ENCODE results near the gene EDC4.

EDC4 gene

DNA sequence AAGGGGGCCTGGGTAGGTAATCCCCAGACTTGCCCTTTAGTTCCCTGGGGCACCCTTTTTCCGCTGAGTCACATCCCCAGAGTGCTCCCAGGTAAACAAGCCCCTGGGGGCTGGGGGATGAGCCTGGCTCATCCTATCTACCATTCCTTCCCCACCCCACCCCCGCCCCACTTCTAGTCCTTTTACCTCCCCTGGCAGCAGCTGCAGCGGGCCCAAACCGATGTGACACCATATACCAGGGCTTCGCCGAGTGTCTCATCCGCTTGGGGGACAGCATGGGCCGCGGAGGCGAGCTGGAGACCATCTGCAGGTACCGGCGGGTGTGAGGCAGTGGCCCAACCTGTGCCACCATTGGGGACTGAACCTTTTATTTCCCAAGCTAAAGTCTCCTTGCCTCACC is 12.7 kb downstream of the EDC4 start:
- TF ChIP-seq OSR1 (CRISPR knock-in tag; IDR thresholded peaks at IDR 0.05) (no peak), ZNF8 (CRISPR knock-in tag; IDR thresholded peaks at IDR 0.05) (no peak), RARB (CRISPR knock-in tag; IDR thresholded peaks at IDR 0.05) (no peak), ZNF70 (CRISPR knock-in tag; IDR thresholded peaks at IDR 0.05) (no peak), SNAI2 (CRISPR knock-in tag; IDR thresholded peaks at IDR 0.05) (no peak), TCF4 (CRISPR knock-in tag; IDR thresholded peaks at IDR 0.05; ENCODE audit: borderline replicate concordance) (no peak)
- TF ChIP-seq, protein P1, sequence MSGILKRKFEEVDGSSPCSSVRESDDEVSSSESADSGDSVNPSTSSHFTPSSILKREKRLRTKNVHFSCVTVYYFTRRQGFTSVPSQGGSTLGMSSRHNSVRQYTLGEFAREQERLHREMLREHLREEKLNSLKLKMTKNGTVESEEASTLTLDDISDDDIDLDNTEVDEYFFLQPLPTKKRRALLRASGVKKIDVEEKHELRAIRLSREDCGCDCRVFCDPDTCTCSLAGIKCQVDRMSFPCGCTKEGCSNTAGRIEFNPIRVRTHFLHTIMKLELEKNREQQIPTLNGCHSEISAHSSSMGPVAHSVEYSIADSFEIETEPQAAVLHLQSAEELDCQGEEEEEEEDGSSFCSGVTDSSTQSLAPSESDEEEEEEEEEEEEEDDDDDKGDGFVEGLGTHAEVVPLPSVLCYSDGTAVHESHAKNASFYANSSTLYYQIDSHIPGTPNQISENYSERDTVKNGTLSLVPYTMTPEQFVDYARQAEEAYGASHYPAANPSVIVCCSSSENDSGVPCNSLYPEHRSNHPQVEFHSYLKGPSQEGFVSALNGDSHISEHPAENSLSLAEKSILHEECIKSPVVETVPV (CRISPR knock-in tag; IDR thresholded peaks at IDR 0.05): no peak
- TF ChIP-seq, protein P2, sequence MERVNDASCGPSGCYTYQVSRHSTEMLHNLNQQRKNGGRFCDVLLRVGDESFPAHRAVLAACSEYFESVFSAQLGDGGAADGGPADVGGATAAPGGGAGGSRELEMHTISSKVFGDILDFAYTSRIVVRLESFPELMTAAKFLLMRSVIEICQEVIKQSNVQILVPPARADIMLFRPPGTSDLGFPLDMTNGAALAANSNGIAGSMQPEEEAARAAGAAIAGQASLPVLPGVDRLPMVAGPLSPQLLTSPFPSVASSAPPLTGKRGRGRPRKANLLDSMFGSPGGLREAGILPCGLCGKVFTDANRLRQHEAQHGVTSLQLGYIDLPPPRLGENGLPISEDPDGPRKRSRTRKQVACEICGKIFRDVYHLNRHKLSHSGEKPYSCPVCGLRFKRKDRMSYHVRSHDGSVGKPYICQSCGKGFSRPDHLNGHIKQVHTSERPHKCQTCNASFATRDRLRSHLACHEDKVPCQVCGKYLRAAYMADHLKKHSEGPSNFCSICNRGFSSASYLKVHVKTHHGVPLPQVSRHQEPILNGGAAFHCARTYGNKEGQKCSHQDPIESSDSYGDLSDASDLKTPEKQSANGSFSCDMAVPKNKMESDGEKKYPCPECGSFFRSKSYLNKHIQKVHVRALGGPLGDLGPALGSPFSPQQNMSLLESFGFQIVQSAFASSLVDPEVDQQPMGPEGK (CRISPR knock-in tag; IDR thresholded peaks at IDR 0.05; ENCODE audit: borderline replicate concordance): no peak
- TF ChIP-seq, protein P3, sequence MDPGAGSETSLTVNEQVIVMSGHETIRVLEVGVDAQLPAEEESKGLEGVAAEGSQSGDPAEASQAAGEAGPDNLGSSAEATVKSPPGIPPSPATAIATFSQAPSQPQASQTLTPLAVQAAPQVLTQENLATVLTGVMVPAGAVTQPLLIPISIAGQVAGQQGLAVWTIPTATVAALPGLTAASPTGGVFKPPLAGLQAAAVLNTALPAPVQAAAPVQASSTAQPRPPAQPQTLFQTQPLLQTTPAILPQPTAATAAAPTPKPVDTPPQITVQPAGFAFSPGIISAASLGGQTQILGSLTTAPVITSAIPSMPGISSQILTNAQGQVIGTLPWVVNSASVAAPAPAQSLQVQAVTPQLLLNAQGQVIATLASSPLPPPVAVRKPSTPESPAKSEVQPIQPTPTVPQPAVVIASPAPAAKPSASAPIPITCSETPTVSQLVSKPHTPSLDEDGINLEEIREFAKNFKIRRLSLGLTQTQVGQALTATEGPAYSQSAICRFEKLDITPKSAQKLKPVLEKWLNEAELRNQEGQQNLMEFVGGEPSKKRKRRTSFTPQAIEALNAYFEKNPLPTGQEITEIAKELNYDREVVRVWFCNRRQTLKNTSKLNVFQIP (CRISPR knock-in tag; IDR thresholded peaks at IDR 0.05; ENCODE audit: borderline replicate concordance, low read depth): no peak
- TF ChIP-seq, protein P4, sequence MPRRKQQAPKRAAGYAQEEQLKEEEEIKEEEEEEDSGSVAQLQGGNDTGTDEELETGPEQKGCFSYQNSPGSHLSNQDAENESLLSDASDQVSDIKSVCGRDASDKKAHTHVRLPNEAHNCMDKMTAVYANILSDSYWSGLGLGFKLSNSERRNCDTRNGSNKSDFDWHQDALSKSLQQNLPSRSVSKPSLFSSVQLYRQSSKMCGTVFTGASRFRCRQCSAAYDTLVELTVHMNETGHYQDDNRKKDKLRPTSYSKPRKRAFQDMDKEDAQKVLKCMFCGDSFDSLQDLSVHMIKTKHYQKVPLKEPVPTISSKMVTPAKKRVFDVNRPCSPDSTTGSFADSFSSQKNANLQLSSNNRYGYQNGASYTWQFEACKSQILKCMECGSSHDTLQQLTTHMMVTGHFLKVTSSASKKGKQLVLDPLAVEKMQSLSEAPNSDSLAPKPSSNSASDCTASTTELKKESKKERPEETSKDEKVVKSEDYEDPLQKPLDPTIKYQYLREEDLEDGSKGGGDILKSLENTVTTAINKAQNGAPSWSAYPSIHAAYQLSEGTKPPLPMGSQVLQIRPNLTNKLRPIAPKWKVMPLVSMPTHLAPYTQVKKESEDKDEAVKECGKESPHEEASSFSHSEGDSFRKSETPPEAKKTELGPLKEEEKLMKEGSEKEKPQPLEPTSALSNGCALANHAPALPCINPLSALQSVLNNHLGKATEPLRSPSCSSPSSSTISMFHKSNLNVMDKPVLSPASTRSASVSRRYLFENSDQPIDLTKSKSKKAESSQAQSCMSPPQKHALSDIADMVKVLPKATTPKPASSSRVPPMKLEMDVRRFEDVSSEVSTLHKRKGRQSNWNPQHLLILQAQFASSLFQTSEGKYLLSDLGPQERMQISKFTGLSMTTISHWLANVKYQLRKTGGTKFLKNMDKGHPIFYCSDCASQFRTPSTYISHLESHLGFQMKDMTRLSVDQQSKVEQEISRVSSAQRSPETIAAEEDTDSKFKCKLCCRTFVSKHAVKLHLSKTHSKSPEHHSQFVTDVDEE (CRISPR knock-in tag; IDR thresholded peaks at IDR 0.05): no peak
- ATAC-seq: no peak

DNA sequence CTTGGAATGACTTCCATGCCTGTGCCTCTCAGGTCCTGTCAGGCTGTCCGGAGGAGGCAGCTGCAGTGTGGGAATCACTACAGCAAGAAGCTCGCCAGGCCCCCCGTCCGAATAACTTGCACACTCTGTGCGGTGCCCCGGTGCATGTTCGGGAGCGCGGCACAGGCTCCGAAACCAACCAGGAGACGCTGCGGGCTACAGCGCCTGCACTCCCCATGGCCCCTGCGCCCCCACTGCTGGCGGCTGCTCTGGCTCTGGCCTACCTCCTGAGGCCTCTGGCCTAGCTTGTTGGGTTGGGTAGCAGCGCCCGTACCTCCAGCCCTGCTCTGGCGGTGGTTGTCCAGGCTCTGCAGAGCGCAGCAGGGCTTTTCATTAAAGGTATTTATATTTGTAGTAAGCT is 13.1 kb downstream of the EDC4 start:
- no peak for TF ChIP-seq TOX (CRISPR knock-in tag; IDR thresholded peaks at IDR 0.05; ENCODE audit: borderline replicate concordance)
- TF ChIP-seq SNAI2 (CRISPR knock-in tag; IDR thresholded peaks at IDR 0.05): no peak
- TF ChIP-seq ZNF565 (CRISPR knock-in tag; conservative IDR thresholded peaks at IDR 0.05; ENCODE audit: low read depth): no peak
- TF ChIP-seq ZNF70 (CRISPR knock-in tag; IDR thresholded peaks at IDR 0.05): no peak
- TF ChIP-seq PPARA (CRISPR knock-in tag; IDR thresholded peaks at IDR 0.05; ENCODE audit: borderline replicate concordance): no peak
- TF ChIP-seq ZFP3 (CRISPR knock-in tag; IDR thresholded peaks at IDR 0.05): no peak
- TF ChIP-seq, protein P1 (CRISPR knock-in tag; IDR thresholded peaks at IDR 0.05): no peak
- TF ChIP-seq, protein P4 (CRISPR knock-in tag; IDR thresholded peaks at IDR 0.05): no peak
- TF ChIP-seq, protein P2 (CRISPR knock-in tag; IDR thresholded peaks at IDR 0.05; ENCODE audit: borderline replicate concordance): no peak
- no peak for TF ChIP-seq ZC3H10 (CRISPR knock-in tag; IDR thresholded peaks at IDR 0.05)
- TF ChIP-seq, protein P3 (CRISPR knock-in tag; IDR thresholded peaks at IDR 0.05; ENCODE audit: borderline replicate concordance, low read depth): no peak
- ATAC-seq: no peak
